Esophagus squamous epithelium (tissue), 5 donors: ENCODE data around the gene MYO19. TPM values are rescaled to one million over a fixed set of nuclear protein-coding genes. Genes with fewer than 3 reads are reported as not detected.

Experiments used
- DNase-seq: peaks from one replicate; lab custom pipeline; 2025; lab: John Stamatoyannopoulos, UW
- H3K27ac ChIP-seq, 4 donors: fragments of 200-600 bp; sonication (generic); one replicate each; pipeline ENCODE4 v1.5.1; 2016 to 2019; ENCODE audit warnings: mild to moderate bottlenecking in 1 of 4
- H3K27me3 ChIP-seq, 4 donors: fragments of 200-600 bp; sonication (generic); 1 replicate in 3 of 4; 2 replicates in 1 of 4; pipeline versions ENCODE4 v1.5.1 to v1.6.0; 2017 to 2021; ENCODE audit warnings: antibody characterized with exemption in 1 of 4
- H3K36me3 ChIP-seq, 3 donors: fragments of 200-600 bp; sonication (generic); one replicate each; pipeline ENCODE4 v1.5.1; 2016 to 2019
- H3K4me1 ChIP-seq, 3 donors: fragments of 200-600 bp; sonication (generic); one replicate each; pipeline ENCODE4 v1.5.1; 2017 to 2019
- H3K4me3 ChIP-seq, 4 donors: fragments of 200-600 bp; sonication (generic); 1 replicate in 3 of 4; 2 replicates in 1 of 4; pipeline ENCODE4 v1.5.1; 2016 to 2019; ENCODE audit warnings: mild to moderate bottlenecking in 2 of 4, moderate library complexity in 1 of 4
- H3K9me3 ChIP-seq, 3 donors: fragments of 200-600 bp; sonication (generic); one replicate each; pipeline ENCODE4 v1.5.1; 2016 to 2019
- CTCF ChIP-seq, 6 experiments: fragments of 450-650 bp in 4 of 6; fragments of 200-600 bp in 2 of 6; sonication (generic) in 2 of 6; IDR thresholded peaks; one replicate each; pipeline ENCODE4 v1.5.1; 2016 to 2019; ENCODE audit warnings: antibody characterized with exemption in 6 of 6, mild to moderate bottlenecking in 4 of 6, moderate library complexity in 4 of 6
- POLR2A ChIP-seq, 4 donors: fragments of 450-650 bp; IDR thresholded peaks; one replicate each; pipeline ENCODE4 v1.6.1; 2017; ENCODE audit warnings: antibody characterized with exemption in 4 of 4, mild to moderate bottlenecking in 4 of 4, moderate library complexity in 3 of 4
- WGBS, 2 donors: methylation state at CpG; one replicate each; pipeline ENCODE4 v1.1.5; 2018; 5-methylcytosine and 5-hydroxymethylcytosine counted together
- intact Hi-C: fragments of 100-400 bp; cut with DNase I; formaldehyde crosslinking; loops from one replicate; pipeline ENCODE4 v1.15.0; 2022
- total RNA-seq, 4 donors: library from RNA; depleted of rRNA; stranded (reverse); fragments of >200 nt; gene quantifications; one replicate each; pipeline ENCODE4 v1.1.0, GENCODE V29; 2016
- donor health status: DM: yes; HTN: yes; CAD: no.

Gene MYO19
- total RNA-seq, 4 donors from 2014 or later = 46.4 to 124 (median 88.5) TPM

- H3K27me3 ChIP-seq = no peaks in the 10 kb centered on the region
- no peak overlapping the region for H3K27ac ChIP-seq
- TF ChIP-seq POLR2A (IDR thresholded peaks at IDR 0.05) = no peak
- no peak for TF ChIP-seq CTCF (IDR thresholded peaks at IDR 0.05)
- H3K36me3 ChIP-seq = peaks cover 9 to 99% (median 39%) of the 10 kb centered on the region in 3 donors
- no peak for DNase-seq
- intact Hi-C loops = no loop called here
- 88 to 93% methylated on average over 7 to 9 of the region's 9 CpGs for WGBS, 2 donors
- no peak overlapping the region for H3K4me3 ChIP-seq
- H3K4me1 ChIP-seq = no peaks in the 10 kb centered on the region
- no peaks in the 10 kb centered on the region for H3K9me3 ChIP-seq
Observed at GRCh38 chr17:36496018-36496789, 38.5 kb downstream of the MYO19 start.

GRCh38 chr17:36495076-36495578 lies 39.5 kb downstream of the MYO19 start:
- Histone ChIP-seq H3K9me3 (no peaks in the 10 kb centered on the region), H3K27me3 (no peaks in the 10 kb centered on the region), H3K4me1 (peaks cover 0 to 9% (median 0%) of the 10 kb centered on the region in 3 donors), H3K27ac (no peak overlapping the region), H3K36me3 (peaks cover 9 to 98% (median 39%) of the 10 kb centered on the region in 3 donors), H3K4me3 (no peak overlapping the region)
- no peak for TF ChIP-seq POLR2A (IDR thresholded peaks at IDR 0.05)
- no peak for TF ChIP-seq CTCF (IDR thresholded peaks at IDR 0.05)
- 59 to 61% methylated on average over 3 of the region's 3 CpGs for WGBS, 2 donors
- intact Hi-C loops = no loop called here
- DNase-seq = no peak

- peaks cover 9 to 98% (median 39%) of the 10 kb centered on the region in 3 donors for H3K36me3 ChIP-seq
- DNase-seq = no peak
- no peaks in the 10 kb centered on the region for H3K9me3 ChIP-seq
- intact Hi-C loops = no loop called here
- peaks cover 0 to 10% (median 0%) of the 10 kb centered on the region in 3 donors for H3K4me1 ChIP-seq
- no peaks in the 10 kb centered on the region for H3K27me3 ChIP-seq
- H3K4me3 ChIP-seq = no peak overlapping the region
- WGBS, 2 donors = 55 to 77% methylated on average over 5 of the region's 5 CpGs
- TF ChIP-seq POLR2A (IDR thresholded peaks at IDR 0.05) (no peak), CTCF (IDR thresholded peaks at IDR 0.05) (no peak)
- H3K27ac ChIP-seq = no peak overlapping the region
Observed at GRCh38 chr17:36494674-36495073, 40.0 kb downstream of the MYO19 start.

- Histone ChIP-seq H3K27ac (no peak overlapping the region), H3K27me3 (no peaks in the 10 kb centered on the region), H3K9me3 (no peaks in the 10 kb centered on the region), H3K4me1 (peaks cover 0 to 17% (median 0%) of the 10 kb centered on the region in 3 donors), H3K36me3 (peaks cover 9 to 99% (median 39%) of the 10 kb centered on the region in 3 donors), H3K4me3 (no peak overlapping the region)
- TF ChIP-seq CTCF (IDR thresholded peaks at IDR 0.05) (no peak), POLR2A (IDR thresholded peaks at IDR 0.05) (no peak)
- no peak for DNase-seq
- intact Hi-C loops = no loop called here
- WGBS, 2 donors = 76 to 78% methylated on average over 1 of the region's 1 CpG
Observed at GRCh38 chr17:36493956-36494355, 40.7 kb downstream of the MYO19 start.
